K562 (cell line): ENCODE measurements around the gene GGNBP2. TPM values are rescaled to one million over a fixed set of nuclear protein-coding genes. Genes with fewer than 3 reads are reported as not detected.

ENCODE experiments used
- BACH1 ChIP-seq: fragments of 200-800 bp; sonication (Bioruptor generic); IDR thresholded peaks from 2 replicates; pipeline ENCODE4 v1.6.1; 2016; ENCODE audit warnings: missing genetic modification characterization, missing compliant biosample characterization
- CBX2 ChIP-seq: fragments of 200-600 bp; sonication (generic); IDR thresholded peaks from one replicate; pipeline ENCODE4 v1.6.1; 2012; ENCODE audit warnings: mild to moderate bottlenecking, low read length, inconsistent platforms; ENCODE audit not compliant: insufficient read depth, poor library complexity, severe bottlenecking
- HNRNPL ChIP-seq: fragments of 200-400 bp; formaldehyde crosslinking; IDR thresholded peaks from 2 replicates; pipeline ENCODE4 v1.6.1; 2017; ENCODE audit warnings: low read depth, mild to moderate bottlenecking, low read length
- NCOR1 ChIP-seq: fragments of 450-650 bp; IDR thresholded peaks from 2 replicates; pipeline ENCODE4 v1.6.1; 2016; ENCODE audit warnings: mild to moderate bottlenecking, moderate library complexity
- RBM14 ChIP-seq: fragments of 200-400 bp; formaldehyde crosslinking; IDR thresholded peaks from 2 replicates; pipeline ENCODE4 v1.6.1; 2018; ENCODE audit warnings: low read depth, mild to moderate bottlenecking, low read length, moderate library complexity, borderline replicate concordance; ENCODE audit not compliant: insufficient read depth
- RFX5 ChIP-seq: IDR thresholded peaks from 2 replicates; pipeline ENCODE4 v1.6.1; 2011; ENCODE audit warnings: low read depth, mild to moderate bottlenecking, improper control_type of control experiment, low read length
- ZFX ChIP-seq: sonication (generic); formaldehyde crosslinking; IDR thresholded peaks from 2 replicates; pipeline ENCODE4 v1.8.0; 2022; ENCODE audit warnings: mild to moderate bottlenecking, missing genetic modification reagents, moderate library complexity
- ZNF41 ChIP-seq: fragments of 250-450 bp; sonication (Bioruptor Pico); conservative IDR thresholded peaks from 2 replicates; pipeline ENCODE4 v1.4.0; 2020; ENCODE audit warnings: mild to moderate bottlenecking
- polyA plus RNA-seq, 8 experiments: library from polyadenylated mRNA; depleted of rRNA in 4 of 8; stranded (reverse) in 5 of 8; unstranded in 3 of 8; fragments of >200 nt; fragmentation: Nextera tagmentation in 2 of 8; fragmentation: Illumina TruSeq in 1 of 8; extraction: Ambion mirVana in 2 of 8; extraction: Trizol in 1 of 8; gene quantifications; 2 replicates each; pipeline versions ENCODE4 v1.2.1 to v1.2.3, GENCODE V29; 2011 to 2014; ENCODE audit warnings: inconsistent platforms in 1 of 8, missing spikeins in 1 of 8
- total RNA-seq, 7 experiments: library from RNA; depleted of rRNA in 6 of 7; stranded (reverse); fragments of >200 nt in 6 of 7; fragmentation: Illumina TruSeq in 2 of 7; extraction: Trizol in 2 of 7; gene quantifications; 2 replicates each; pipeline versions ENCODE4 v1.2.1 to v1.2.3, GENCODE V29; 2011 to 2021; ENCODE audit warnings: low replicate concordance in 1 of 7
- TF ChIP-seq, protein P1 (sequence below), 3 experiments: fragments of 200-800 bp in 1 of 3; fragments of 250-450 bp in 1 of 3; fragments of 450-650 bp in 1 of 3; sonication (Bioruptor Pico) in 1 of 3; sonication (Bioruptor generic) in 1 of 3; formaldehyde crosslinking in 1 of 3; IDR thresholded peaks; 2 replicates each; pipeline versions ENCODE4 v1.6.1 to v1.8.0; 2016 to 2022; ENCODE audit warnings: mild to moderate bottlenecking in 2 of 3, missing genetic modification characterization in 2 of 3, missing compliant biosample characterization in 1 of 3, moderate library complexity in 1 of 3
- TF ChIP-seq, protein P2 (sequence below): sonication (generic); formaldehyde crosslinking; IDR thresholded peaks from 2 replicates; pipeline ENCODE4 v1.8.0; 2022; ENCODE audit warnings: missing genetic modification reagents, mild to moderate bottlenecking, borderline replicate concordance
- TF ChIP-seq, protein P3 (sequence below): sonication (generic); formaldehyde crosslinking; IDR thresholded peaks from 2 replicates; pipeline ENCODE4 v1.8.1; 2023; ENCODE audit warnings: mild to moderate bottlenecking, missing genetic modification reagents
- TF ChIP-seq, protein P4 (sequence below), 2 experiments: fragments of 200-800 bp in 1 of 2; sonication (Bioruptor generic) in 1 of 2; sonication (generic) in 1 of 2; formaldehyde crosslinking in 1 of 2; IDR thresholded peaks in 1 of 2; conservative IDR thresholded peaks in 1 of 2; 2 replicates each; pipeline versions ENCODE4 v1.5.0 to v1.6.1; 2016 to 2020; ENCODE audit warnings: missing compliant biosample characterization in 1 of 2, missing genetic modification characterization in 1 of 2, missing genetic modification reagents in 1 of 2

The GGNBP2 gene
- total and polyA plus RNA-seq, 9 of the 15 experiments (the other 6 are each of a cell fraction or from before 2014, with no cell fraction given), result 35.7 to 96.6 (median 64.1) TPM

DNA sequence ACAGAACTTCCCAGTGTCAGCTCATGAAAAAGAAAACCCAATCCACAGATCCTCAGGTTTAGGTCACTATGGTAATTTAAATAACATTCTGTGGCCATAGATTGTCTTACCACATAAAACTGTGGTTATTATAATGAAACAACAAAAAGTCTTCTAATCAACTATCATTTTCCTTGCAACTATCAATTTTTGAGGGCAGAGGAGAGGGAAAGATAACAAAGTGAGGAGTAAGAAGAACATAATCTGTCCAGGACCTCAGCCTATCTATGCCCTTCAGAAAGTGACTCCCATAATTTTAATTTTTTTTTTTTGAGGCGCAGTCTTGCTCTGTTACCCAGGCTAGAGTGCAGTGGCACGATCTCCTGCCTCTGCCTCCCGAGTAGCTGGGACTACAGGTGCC is 4.0 kb upstream of the GGNBP2 start (continued):
- TF ChIP-seq, protein P1, sequence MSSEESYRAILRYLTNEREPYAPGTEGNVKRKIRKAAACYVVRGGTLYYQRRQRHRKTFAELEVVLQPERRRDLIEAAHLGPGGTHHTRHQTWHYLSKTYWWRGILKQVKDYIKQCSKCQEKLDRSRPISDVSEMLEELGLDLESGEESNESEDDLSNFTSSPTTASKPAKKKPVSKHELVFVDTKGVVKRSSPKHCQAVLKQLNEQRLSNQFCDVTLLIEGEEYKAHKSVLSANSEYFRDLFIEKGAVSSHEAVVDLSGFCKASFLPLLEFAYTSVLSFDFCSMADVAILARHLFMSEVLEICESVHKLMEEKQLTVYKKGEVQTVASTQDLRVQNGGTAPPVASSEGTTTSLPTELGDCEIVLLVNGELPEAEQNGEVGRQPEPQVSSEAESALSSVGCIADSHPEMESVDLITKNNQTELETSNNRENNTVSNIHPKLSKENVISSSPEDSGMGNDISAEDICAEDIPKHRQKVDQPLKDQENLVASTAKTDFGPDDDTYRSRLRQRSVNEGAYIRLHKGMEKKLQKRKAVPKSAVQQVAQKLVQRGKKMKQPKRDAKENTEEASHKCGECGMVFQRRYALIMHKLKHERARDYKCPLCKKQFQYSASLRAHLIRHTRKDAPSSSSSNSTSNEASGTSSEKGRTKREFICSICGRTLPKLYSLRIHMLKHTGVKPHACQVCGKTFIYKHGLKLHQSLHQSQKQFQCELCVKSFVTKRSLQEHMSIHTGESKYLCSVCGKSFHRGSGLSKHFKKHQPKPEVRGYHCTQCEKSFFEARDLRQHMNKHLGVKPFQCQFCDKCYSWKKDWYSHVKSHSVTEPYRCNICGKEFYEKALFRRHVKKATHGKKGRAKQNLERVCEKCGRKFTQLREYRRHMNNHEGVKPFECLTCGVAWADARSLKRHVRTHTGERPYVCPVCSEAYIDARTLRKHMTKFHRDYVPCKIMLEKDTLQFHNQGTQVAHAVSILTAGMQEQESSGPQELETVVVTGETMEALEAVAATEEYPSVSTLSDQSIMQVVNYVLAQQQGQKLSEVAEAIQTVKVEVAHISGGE (CRISPR knock-in tag; IDR thresholded peaks at IDR 0.05), result peak in 1 of 3 experiments; percentile 47; a peak in 2 of 6 replicates
- TF ChIP-seq ZNF41 (CRISPR knock-in tag) (no peak), NCOR1 (peak; percentile 44; the same call in 1 of the 2 replicates), ZFX (no peak), BACH1 (tag) (no peak), RFX5 (no peak), RBM14 (no peak), CBX2 (no peak), HNRNPL (no peak)
- TF ChIP-seq, protein P2, sequence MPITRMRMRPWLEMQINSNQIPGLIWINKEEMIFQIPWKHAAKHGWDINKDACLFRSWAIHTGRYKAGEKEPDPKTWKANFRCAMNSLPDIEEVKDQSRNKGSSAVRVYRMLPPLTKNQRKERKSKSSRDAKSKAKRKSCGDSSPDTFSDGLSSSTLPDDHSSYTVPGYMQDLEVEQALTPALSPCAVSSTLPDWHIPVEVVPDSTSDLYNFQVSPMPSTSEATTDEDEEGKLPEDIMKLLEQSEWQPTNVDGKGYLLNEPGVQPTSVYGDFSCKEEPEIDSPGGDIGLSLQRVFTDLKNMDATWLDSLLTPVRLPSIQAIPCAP (CRISPR knock-in tag), result no peak
- TF ChIP-seq, protein P3, sequence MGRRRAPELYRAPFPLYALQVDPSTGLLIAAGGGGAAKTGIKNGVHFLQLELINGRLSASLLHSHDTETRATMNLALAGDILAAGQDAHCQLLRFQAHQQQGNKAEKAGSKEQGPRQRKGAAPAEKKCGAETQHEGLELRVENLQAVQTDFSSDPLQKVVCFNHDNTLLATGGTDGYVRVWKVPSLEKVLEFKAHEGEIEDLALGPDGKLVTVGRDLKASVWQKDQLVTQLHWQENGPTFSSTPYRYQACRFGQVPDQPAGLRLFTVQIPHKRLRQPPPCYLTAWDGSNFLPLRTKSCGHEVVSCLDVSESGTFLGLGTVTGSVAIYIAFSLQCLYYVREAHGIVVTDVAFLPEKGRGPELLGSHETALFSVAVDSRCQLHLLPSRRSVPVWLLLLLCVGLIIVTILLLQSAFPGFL (CRISPR knock-in tag), result no peak
- TF ChIP-seq, protein P4, sequence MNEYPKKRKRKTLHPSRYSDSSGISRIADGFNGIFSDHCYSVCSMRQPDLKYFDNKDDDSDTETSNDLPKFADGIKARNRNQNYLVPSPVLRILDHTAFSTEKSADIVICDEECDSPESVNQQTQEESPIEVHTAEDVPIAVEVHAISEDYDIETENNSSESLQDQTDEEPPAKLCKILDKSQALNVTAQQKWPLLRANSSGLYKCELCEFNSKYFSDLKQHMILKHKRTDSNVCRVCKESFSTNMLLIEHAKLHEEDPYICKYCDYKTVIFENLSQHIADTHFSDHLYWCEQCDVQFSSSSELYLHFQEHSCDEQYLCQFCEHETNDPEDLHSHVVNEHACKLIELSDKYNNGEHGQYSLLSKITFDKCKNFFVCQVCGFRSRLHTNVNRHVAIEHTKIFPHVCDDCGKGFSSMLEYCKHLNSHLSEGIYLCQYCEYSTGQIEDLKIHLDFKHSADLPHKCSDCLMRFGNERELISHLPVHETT (CRISPR knock-in tag; conservative IDR thresholded peaks at IDR 0.05 in 1 of 2, IDR thresholded peaks at IDR 0.05 in 1 of 2), result no peak
- TF ChIP-seq, all 486 proteins: peak for 9
